HuH-7.5 (cell line): ENCODE measurements around the gene MACROH2A1.

Experiments used
- DNase-seq: peaks from one replicate; pipeline ENCODE4 v3.0.0; 2011; ENCODE audit warnings: low spot score

MACROH2A1 gene

DNA sequence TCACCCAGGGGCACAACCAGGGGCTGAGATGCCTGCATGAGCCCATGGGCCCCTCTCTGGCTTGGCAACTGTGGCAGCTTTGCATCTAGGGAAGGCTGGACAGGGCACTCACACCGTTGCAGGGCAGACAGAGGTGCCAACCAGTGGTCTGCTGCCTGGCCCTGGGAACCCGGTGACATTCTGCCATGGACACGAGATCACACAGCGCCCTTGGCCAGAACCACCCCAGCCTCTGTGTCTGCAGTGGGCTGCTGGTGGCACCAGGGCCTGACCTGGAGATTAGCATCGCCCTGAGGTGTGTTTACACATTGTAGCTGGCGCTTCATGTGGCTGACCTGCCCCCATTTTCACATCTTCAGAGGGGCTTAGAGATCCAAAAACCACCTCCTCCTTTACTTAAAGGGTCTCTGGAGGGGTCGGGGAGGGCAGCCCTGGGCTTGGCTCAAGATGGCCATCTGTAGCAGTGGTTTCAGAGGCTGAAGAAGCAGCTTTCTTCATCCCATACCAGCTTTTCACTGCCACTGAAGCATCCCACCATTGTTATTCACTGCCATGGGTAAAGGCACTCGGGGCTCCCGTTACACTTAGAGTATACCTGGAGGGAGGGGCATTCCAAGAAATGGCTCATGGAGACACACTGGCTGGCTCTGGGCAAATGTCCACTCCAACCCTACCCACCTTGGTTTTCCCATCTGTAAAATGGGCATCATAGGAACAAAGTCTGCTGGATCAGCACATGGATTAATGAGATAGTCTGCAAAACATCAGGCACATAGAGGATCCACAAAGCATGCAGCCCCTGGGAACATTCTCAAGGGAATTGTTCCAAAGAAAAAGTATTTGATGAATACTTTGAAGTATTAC, 36.7 kb upstream of the MACROH2A1 start:
- no peak for DNase-seq

DNA sequence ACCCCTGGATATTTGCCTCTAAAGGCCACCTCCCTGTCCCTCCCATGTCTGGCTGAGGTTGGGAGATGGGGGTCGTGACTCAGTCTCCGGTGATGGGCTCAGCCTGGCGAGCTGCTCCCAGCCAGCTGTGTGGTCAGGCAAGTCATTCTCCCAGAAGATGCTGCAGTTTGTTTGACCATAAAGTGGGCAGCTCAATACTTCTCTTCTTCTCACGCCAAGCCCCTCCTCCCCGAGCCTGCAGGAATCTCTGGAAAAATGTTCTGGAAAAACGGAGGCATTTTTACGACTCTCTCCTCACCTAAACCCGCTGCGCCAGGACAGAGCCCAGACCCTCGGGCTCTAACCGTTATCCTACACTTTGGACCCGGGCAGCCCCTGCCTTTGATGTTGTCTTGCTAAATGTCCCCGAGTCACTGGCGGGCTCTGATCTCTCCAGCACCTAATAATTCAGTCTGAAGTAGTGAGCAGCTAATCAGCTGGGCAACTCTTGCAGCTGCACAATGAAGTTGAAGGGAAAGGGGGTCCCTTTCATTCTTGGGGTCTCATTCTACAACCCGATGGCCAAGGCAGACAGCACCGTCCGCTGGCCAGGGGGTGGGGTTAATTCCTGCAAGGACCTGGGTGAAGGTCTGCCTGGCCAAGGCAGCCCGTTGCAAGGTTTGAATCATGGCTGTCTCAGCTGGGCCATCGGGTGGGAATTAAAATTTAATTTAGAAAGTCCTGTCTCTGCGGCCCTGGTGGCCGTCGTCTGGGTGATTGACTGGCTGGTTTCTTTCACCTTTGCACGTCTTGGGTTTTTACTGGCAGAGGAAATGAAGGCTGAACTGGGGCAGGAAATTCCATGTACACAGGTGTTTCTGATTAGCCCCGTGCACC, 35.8 kb upstream of the MACROH2A1 start:
- no peak for DNase-seq

DNA sequence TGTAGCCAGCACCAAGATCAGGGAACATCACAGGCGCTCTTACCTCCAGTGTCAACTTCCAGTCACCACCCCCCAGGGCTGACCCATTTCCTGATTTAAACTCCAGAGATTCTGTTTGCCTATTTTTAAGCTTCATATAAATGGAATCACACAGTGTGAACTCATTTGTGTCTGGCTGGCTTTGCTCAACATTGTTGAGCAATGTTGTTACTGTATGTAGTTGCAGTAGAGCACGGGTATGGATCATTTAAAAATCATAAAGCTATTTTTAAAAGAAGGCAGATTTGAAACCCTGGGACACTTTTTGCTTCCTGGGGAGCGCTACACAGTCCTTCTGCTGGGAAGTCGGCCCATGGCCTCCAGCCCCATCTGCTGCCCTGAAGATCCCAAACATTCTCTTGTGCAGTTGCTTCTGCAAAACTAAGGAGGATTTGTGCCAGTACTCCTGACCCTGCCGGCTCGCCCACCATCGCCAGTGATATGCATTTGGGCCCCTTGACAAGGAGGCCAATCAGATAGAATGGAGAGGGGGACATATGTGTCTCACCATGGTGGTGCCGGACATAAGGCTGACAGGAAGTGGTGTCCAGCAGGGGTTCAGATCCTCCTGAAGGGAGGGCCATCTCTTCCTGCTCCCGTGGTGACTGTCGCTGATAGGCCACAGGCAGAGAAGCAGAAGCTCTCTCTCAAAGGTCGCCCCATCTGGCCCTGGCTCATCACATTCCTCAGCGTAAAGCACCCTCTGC, 34.8 kb upstream of the MACROH2A1 start:
- DNase-seq, result no peak

DNA sequence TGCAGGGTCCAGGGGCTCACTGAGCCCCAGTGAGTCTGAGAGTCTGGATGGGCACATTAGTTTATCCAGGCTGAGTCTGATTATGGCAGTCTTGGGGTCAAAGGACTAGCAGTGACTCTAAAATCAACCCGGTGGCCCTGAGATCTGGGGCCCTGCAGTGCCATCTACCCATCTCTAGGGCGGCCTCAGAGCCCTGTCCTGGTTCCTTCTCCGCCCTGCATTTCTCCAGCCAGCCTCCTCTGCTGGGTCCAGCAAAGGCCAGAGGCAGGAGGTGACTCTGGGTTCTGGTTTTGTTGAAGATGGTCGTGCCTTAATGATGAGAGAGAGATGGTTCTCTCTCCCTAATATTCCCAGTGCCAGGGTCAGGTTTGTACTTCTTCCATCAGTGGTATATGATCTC, 33.1 kb upstream of the MACROH2A1 start:
- DNase-seq, result no peak

DNA sequence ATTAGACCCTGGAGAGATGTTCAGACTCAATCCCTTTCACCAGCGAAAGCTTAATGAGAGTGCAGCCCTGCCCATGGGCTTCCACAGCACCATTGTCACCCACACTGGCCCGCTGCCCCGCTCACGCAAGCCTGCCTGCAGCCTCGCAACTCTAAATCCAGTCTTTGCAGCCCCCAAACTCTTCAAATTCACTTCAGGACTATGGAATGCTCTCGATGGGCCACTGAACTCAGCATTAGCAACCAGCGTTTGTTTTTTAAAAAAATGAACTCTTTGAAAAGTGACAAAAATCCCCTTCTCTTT, 31.1 kb upstream of the MACROH2A1 start:
- no peak for DNase-seq

DNA sequence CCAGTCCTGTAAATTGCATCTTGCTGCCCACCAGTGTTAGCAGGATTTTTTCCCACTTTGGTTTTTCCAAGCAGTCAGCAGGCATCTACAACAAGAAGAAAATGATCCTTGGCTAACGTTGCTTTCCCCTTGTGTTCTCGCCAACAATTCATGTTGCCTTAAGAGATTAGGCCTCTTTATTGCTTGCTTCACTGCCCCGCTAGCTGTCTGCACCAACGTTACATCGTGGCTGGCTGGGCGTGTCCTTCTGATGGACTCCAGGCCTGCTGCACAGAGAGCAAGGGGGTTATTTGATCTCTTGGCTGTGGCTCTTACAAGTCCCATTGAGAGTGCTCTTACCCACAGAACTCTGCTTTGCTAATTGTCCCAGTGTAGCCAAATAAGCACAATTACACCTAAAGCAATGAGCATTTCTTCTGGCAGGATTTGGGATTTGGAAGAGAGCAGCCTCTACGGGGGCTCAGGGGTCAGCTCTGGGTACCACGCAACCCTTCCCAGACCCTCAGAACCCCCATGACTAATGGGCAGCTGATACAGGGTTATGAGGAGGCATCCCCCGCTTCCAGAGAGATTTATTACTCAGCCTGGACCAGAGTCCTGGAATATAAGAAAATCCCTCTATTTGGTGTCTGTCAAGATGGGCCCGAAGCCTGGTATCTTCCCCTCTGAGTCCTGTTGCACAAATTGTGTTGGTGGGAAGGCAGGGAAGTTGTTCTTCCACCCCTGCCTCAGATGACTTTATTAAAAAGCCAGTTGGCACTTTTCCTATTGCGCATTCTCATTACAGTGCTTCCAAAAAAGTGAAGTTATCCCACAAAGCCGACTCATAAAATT, 30.5 kb upstream of the MACROH2A1 start:
- no peak for DNase-seq

DNA sequence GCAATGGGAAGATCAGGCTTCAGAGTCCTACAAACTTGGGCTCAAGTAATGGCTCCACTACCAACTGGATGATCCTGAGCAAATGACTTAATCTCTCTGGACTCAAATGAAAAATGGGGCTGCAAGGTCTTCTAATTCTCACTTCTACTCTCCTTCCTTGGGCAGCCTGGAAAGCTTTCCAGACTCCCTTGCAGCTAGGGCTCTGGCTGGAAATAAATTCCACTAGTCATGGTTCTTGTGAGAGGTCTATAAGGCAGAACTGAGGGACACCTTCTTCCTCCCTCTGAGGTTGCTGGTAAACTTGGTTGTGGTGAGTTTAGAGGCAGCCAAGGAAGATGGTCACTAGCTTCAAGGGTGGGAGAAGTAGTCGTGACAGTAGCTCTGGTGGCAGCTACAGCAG, 29.6 kb upstream of the MACROH2A1 start:
- no peak for DNase-seq

DNA sequence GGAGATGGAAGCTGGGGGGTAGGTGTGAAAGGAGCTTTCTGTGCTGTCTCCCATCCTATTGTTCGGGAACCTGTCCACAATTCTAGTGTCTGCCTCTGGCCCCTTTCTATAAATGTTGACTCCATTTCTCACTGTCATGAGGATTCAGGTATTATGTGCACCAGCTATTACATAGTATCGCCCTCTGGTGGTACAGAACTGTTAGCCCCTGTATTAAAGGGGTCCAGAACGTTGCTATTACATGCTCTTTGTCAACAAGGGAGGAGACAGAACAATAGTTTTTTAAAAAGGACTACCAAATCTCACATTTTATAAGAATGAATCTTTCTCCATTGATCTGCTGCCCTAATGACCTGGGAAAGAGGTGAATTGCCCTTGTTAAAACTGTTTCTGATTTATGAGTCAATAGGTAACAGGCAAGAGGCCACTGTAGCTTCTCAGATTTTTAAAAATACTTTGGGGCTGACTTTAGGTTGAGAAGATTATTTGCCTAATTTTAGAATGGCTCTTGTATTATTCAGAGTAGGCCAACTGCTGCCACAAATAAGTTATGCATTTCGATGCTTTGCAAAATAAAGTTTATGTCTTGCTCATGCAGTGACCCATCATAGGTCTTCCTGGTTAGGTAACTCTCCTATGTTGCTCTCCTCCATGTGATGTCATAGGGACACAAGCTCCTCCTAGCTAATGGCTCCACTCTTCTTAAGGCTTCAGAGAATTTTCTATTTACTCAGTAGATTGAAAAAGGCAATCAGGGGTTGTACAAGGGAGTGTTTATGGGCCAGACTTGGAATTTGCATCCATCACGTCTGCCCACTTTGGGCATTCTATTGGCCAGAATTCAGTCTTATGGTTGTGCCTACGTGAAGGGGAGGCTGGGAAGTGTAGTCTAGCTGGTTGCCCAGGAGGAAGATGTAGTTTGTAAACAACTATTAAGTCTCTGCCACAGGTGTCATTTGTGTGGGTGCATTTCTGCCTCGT, 27.4 kb upstream of the MACROH2A1 start:
- peak; percentile 38 for DNase-seq

DNA sequence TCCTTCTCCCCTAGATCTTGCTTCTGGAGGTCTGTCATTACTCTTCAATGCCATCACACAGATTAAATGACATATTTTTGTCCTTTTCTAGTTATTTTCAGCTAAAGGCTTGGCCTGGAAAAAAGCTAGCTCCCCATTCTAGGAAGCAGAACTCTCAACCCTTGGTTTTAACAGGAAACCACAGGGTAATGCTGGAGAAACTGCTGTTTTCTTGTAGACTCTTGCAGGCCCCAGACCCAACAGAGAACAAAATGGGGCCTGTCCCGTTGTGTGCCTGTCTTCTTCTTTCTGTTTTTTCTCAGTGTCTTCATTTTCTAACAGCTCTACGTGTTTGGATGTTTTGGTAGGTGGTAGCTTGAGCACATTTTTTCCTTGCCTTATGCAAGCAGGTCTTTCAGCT, 26.6 kb upstream of the MACROH2A1 start:
- no peak for DNase-seq

DNA sequence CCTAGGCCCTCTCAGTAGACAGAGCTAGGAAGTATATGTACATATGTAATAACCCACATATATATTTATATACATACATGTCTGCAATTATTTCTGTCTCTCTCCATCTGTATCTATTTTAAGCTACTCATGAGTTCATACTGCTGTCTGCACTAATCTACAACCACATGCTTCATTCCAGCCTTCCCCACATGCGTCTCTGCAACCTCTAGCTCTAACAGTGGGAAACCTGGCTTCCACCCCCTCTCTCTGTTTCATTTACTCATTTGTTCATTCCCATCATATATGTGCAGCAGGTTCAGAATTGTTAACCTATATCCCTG, 24.8 kb upstream of the MACROH2A1 start:
- no peak for DNase-seq

DNA sequence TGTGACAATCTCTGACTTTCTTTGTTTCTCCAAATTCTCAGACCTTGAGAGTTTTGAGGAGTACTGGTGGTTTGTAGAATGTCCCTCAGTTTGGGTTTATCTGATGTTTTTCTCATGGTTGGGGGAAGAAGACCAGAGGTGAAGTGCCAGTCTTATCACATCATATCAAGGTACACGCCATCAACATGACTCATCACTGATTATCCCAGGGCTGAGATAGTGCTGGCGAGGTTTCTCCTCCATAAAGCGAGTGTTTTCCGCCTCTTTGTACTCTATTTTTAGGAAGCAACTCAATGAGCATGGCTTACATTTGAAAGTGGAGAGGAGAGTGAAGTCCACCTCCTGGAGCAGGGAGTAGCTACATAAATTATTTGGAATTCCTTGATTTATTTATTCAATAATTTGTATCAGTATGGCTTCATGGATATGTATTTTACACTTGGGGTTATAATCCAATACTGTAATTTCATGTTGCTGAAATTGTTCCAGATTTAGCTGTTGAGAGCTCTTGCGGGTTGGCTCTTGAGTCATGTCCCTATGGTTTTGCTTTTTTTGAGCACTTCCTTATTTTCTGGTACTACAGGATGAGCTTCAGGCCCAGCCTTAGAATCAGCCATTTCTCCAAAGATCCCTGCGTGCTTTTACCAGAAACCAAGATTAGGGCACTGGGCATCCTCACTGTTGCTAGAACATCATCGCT, 24.3 kb upstream of the MACROH2A1 start:
- no peak for DNase-seq

DNA sequence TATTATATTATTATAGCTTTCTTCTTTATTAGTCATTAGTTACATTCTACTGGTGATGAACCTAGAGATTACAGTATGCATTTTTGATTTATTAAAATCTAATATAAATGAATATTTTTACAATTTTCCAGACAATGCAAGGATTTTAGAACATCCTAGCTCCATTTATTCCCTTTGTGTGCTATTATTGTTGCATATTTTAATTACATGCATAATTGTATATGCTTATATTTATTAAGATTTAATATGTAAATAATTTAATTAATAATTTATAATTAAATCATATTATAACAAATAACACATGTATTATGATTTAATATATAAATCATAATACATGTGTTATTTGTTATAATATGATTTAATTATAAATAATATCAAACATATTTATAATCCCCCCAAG, 23.4 kb upstream of the MACROH2A1 start:
- DNase-seq, result no peak

DNA sequence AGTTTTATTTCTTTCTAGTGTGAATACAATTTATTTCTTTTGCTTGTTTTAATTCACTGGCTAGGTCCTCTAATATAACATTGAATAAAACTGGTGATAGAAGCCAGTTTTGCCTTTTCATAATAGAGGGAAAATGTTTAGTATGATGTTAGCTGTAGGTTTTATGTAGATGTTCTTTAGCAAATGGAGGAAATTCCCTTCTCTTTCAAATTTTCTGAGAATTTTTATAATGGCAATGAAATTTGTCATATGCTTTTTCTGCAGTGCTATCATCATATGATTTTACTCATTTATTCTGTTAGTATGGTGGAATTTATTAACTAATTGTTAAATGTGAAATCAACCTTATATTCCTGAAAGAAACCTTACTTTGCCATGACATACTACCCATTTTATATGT, 18.1 kb upstream of the MACROH2A1 start:
- DNase-seq, result no peak

DNA sequence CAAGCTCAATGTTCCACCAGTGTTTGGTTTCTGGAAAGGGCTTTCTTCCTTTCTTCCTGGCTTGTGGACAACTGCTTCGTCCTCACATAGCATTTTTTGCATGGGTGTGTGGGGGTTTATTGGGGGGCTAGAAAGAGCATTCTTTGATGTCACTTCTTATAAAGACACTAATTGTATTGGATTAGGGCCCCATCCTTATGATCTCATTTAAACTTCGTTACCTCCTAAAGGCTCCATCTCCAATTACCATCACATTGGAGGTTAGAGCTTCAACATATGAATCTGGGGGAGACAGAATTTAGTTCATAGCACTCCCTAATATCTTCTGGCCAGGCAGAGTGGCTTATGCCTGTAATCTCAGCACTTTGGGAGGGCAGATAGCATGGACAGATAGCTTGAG, 6.1 kb upstream of the MACROH2A1 start:
- DNase-seq, result no peak

DNA sequence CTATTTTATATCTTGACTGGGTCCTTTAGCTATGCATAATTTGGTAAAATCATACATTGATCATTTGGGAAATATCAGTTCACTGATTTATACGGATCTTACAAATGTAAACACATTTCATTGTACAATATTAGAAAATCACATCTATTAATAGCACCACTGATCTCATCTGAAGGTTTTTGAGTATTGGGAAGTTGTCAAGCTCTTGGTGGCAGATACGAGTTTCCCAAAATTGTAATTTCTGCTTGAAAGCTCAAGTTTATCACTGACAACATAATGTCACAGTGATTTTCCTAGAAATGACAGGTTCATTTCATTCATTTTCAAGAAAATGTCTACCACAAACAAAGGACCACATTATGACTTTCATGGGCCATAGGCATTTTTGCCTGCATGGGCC, 3.0 kb upstream of the MACROH2A1 start:
- DNase-seq, result no peak

DNA sequence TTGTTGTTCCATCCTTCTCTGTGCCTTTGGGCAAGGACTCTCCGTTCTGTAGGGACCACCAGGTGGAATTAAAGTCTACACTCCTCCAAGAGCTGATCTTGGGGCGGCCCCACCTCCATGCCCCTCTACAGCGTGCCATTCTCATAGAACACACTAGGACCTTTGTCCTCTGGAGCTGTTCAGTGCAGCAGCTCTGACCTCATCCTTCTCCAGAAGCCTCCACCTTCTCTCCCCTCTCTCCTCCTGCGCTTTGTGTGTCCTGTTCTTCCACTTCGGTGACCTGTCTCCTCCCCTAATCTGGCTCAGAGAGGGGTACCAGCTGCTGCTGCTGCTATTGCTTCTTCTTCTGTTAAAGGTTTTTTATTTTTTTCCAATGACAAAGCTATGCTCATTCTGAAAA, 1.8 kb upstream of the MACROH2A1 start:
- DNase-seq, result no peak

DNA sequence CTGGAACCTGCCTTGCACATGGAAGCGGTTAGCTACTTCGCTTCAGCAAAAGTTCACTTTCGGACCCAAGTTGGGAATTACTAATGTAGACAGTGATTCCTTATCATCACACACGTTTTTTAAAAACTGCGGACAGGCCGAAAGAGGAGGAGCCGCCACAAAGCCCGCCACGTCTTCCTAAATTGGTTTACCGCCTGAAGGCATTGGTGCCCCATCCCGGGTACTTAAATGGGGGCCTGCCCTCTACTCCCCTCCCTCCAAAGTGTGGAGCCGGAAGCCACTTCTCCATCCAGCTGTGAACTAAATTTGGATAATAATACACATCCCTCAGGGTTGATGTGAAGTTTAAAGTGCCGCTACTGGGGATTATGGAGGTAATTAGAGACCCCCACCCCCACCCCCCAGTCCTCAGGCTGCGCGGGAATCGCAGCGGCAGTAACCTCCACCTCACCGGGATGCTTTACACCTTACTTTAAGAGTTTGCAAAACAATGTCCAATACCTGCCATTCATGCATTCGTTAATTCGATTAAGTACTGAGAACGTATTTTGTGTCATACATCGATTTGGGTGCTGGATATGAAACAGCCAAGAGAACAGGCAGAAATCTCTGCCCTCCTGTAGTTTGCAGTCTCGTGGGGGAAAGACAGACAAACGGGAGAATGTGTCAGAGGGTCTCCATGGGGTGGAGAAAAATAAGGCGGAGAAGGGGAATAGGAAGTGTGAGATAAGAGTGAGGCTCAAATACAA, 937 bp upstream of the MACROH2A1 start:
- DNase-seq, result no peak

DNA sequence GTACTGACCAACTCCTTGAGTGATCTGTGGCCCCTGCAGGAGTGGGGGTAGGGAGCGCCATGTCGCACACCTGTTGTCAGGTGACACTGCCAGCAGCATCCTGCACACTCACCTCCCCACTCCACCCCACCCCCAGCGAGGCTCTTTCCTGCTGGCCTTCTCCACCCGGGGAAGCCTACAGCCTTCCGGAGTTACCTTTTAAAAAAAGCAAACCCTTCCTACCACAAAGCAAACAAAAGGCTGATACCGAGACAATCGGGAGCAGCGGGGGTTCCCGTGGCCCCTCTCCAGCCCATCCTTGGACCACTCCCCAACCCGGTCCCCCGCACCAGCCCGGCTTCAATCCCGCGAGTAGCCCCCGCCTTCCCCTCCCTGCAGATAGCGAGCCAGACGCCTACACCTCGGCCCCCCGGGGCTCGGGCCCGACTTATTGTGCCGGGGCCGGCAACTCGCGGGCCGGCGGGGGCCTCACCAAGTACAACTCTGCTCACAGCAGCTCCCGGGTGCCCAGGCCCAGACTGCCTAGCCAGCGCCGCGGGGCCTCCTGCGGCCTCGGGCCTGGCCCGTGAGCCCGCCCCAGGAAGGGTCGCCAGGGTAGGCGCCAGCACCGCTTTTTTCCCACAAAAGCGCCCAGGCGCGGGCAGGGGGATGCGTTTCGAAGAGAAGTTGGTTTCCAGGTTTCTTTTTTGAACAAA, 724 bp downstream of the MACROH2A1 start:
- peak; percentile 52 for DNase-seq

DNA sequence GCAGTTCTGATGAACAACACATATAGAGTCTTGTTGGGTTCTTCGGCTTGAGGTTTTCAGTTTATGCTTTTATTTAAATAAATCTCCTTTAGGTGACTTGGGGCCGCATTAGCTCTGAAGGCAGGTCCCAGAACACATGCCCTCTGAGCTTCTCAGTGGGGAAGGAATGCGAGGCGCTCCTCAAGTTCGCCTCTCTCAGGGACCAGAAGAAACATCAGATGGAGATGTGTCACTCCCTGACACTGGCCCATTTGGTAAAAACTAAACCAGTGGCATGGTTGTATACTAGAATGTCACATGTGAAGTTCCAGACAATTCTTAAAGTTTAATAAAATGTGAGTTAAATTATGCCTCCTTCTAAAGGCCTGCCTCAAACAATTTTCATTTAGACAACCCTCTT, 1.9 kb downstream of the MACROH2A1 start:
- no peak for DNase-seq
